Spleen (tissue), 7 donors: Measurements from ENCODE around the gene BSCL2.

ENCODE experiments used
- POLR2AphosphoS5 ChIP-seq, 3 donors: sonication (generic); formaldehyde crosslinking; IDR thresholded peaks; one replicate each; pipeline ENCODE4 v1.5.1; 2017; ENCODE audit warnings: antibody characterized with exemption in 3 of 3
- TF ChIP-seq, protein P1 (sequence below), 11 experiments: fragments of 200-600 bp in 7 of 11; fragments of 450-650 bp in 4 of 11; sonication (generic) in 4 of 11; IDR thresholded peaks in 8 of 11; conservative IDR thresholded peaks in 3 of 11; 1 replicate in 7 of 11; 2 replicates in 4 of 11; pipeline versions ENCODE4 v1.4.0 to v1.8.0; 2016 to 2021; ENCODE audit warnings: antibody characterized with exemption in 11 of 11, inconsistent platforms in 4 of 11, mild to moderate bottlenecking in 1 of 11
- donor health status: DM: no; HTN: no; CAD: no; lungs with moderate emphysema.
- donor health status: DM: no; HTN: no; CAD: no.
- donor health status: DM: no; HTN: no; CAD: no.

GRCh38 chr11:62716206-62716605, 9.0 kb upstream of the BSCL2 start:
- TF ChIP-seq, protein P1, sequence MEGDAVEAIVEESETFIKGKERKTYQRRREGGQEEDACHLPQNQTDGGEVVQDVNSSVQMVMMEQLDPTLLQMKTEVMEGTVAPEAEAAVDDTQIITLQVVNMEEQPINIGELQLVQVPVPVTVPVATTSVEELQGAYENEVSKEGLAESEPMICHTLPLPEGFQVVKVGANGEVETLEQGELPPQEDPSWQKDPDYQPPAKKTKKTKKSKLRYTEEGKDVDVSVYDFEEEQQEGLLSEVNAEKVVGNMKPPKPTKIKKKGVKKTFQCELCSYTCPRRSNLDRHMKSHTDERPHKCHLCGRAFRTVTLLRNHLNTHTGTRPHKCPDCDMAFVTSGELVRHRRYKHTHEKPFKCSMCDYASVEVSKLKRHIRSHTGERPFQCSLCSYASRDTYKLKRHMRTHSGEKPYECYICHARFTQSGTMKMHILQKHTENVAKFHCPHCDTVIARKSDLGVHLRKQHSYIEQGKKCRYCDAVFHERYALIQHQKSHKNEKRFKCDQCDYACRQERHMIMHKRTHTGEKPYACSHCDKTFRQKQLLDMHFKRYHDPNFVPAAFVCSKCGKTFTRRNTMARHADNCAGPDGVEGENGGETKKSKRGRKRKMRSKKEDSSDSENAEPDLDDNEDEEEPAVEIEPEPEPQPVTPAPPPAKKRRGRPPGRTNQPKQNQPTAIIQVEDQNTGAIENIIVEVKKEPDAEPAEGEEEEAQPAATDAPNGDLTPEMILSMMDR (IDR thresholded peaks at IDR 0.05 in 8 of 11, conservative IDR thresholded peaks at IDR 0.05 in 3 of 11) = no peak
- no peak for TF ChIP-seq POLR2AphosphoS5 (IDR thresholded peaks at IDR 0.05)
